ENCODE data around the gene REN.

DNA sequence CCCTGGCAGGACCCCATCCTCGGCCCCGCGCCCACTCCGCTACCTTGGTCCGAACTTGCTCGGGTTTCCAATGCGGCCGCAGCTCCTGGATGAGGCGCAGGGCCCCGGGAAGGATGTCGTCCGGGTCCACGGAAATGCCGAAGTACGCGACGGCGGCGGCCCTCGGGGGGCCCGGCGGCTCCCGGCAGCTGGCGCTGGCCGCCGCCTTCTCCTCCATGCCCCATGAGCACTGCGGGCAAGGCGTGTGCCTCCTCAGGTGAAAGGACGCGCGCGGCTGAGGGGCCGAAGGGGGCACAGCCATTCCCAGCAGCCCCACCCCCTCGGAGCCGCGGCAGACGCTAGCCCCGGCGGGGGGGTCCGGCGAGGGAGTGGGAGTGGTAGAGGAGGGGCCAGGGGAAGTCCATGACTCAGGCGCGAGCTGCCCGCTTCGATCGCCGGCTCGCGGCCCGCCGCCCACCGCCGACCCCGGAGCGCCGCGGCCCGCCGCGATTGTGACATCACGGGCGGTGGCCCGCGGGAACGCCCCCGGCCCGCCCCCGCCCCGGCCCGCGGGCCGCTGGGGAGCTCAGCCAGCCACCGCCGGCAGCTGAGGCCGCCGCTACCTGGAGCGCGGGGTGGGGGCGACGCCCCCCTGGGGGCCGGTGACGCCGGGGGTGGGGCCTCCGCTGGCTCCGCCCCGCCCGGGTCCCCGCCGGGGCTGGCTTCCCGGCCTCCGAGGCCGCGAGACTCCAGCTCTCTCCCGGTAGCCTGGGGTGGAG lies 14.4 kb downstream of the REN start, which contains the start of gene ETNK2:
- no peak for TF ChIP-seq MYC (IDR thresholded peaks at IDR 0.05; ENCODE audit: low read depth, low read length)
- TF ChIP-seq, protein P1, sequence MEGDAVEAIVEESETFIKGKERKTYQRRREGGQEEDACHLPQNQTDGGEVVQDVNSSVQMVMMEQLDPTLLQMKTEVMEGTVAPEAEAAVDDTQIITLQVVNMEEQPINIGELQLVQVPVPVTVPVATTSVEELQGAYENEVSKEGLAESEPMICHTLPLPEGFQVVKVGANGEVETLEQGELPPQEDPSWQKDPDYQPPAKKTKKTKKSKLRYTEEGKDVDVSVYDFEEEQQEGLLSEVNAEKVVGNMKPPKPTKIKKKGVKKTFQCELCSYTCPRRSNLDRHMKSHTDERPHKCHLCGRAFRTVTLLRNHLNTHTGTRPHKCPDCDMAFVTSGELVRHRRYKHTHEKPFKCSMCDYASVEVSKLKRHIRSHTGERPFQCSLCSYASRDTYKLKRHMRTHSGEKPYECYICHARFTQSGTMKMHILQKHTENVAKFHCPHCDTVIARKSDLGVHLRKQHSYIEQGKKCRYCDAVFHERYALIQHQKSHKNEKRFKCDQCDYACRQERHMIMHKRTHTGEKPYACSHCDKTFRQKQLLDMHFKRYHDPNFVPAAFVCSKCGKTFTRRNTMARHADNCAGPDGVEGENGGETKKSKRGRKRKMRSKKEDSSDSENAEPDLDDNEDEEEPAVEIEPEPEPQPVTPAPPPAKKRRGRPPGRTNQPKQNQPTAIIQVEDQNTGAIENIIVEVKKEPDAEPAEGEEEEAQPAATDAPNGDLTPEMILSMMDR (IDR thresholded peaks at IDR 0.05; ENCODE audit: extremely low read depth in 1 of 2, insufficient read depth in 1 of 2, low read depth in 1 of 2, low read length in 2 of 2): no peak
- no peak for TF ChIP-seq POLR2A (IDR thresholded peaks at IDR 0.05; ENCODE audit: low read depth, low read length)

Measured in endothelial cell of umbilical vein (primary cell).